PC-9 (cell line): Measurements from ENCODE around the gene C1D.
"Not testable (repeated sequence)": the region's sequence is repeated elsewhere in the genome, so short reads cannot be mapped to it uniquely, and the experiment has no call there.

Source experiments
- CTCF ChIP-seq: fragments of 200-600 bp; sonication (generic); conservative IDR thresholded peaks from 2 replicates; pipeline ENCODE4 v1.6.1; 2017; ENCODE audit warnings: mixed run types, antibody characterized with exemption, mild to moderate bottlenecking, moderate library complexity
- EZH2 ChIP-seq: fragments of 200-600 bp; sonication (generic); IDR thresholded peaks from 2 replicates; pipeline ENCODE4 v1.8.0; 2017; ENCODE audit warnings: antibody characterized with exemption, low read depth

- not testable (repeated sequence) for TF ChIP-seq CTCF, EZH2
Observed at GRCh38 chr2:68063797-68064646, 1.2 kb upstream of the C1D start.
